Activated CD8-positive, alpha-beta T cell treated with anti-CD3 and anti-CD28 coated beads, Interleukin-2, amount 10 ng/mL, durations not matched to agents 7 days and 5 days (primary cell): ENCODE data around the gene ACTRT3. TPM values are rescaled to one million over a fixed set of nuclear protein-coding genes. Genes with fewer than 3 reads are reported as not detected.

Experiments
- ATAC-seq: fragments of 150-1000 bp; cut with Tn5 transposase; one replicate; pipeline ENCODE4 v1.10.0; 2021; ENCODE audit warnings: moderate library complexity
- CTCF ChIA-PET: fragments of 350-600 bp; sonication (Branson Sonifier 250); formaldehyde crosslinking; loops from one replicate; lab custom pipeline; 2021; ENCODE audit warnings: antibody characterized with exemption; lab: Charles Lee
- POLR2A ChIA-PET: fragments of 350-600 bp; sonication (Branson Sonifier 250); formaldehyde crosslinking; loops from one replicate; lab custom pipeline; 2021; ENCODE audit warnings: antibody characterized with exemption; lab: Charles Lee
- DNase-seq: peaks from one replicate; pipeline ENCODE4 v3.0.0-alpha.2; 2020
- H3K27ac Mint-ChIP-seq: one replicate; pipeline ENCODE4 v1.8.0; 2021; ENCODE audit warnings: mild to moderate bottlenecking, mixed read lengths
- H3K27me3 Mint-ChIP-seq: one replicate; pipeline ENCODE4 v1.8.0; 2021; ENCODE audit warnings: low read depth, mixed read lengths
- H3K36me3 Mint-ChIP-seq: one replicate; pipeline ENCODE4 v1.8.0; 2021; ENCODE audit warnings: low read depth, mixed read lengths
- H3K4me1 Mint-ChIP-seq: one replicate; pipeline ENCODE4 v1.8.0; 2021; ENCODE audit warnings: low read depth, mixed read lengths
- H3K4me3 Mint-ChIP-seq: one replicate; pipeline ENCODE4 v1.8.0; 2021; ENCODE audit warnings: mild to moderate bottlenecking, mixed read lengths
- H3K9me3 Mint-ChIP-seq: one replicate; pipeline ENCODE4 v1.8.0; 2022; ENCODE audit warnings: mixed read lengths; ENCODE audit not compliant: insufficient read depth
- total RNA-seq, 2 experiments: library from RNA; stranded (reverse); gene quantifications; one replicate each; pipeline ENCODE4 v1.2.3, GENCODE V29; 2021

Gene ACTRT3
- under 1 TPM; 0.65 to 0.66 TPM for total RNA-seq

GRCh38 chr3:169769287-169770181 is at the start of gene ACTRT3:
ACTRT3 (minus strand) TSS chr3:169769561; CDS start chr3:169769520, 41 bp downstream.
- H3K27ac Mint-ChIP-seq, result peak within 1 kb of the TSS; percentile 83
- H3K9me3 Mint-ChIP-seq, result no peaks in the 10 kb centered on the region
- CTCF ChIA-PET, result no interaction called here
- peak; percentile 68 for DNase-seq
- ATAC-seq, result peak; percentile 18
- no peaks in the 10 kb centered on the region for H3K27me3 Mint-ChIP-seq
- POLR2A ChIA-PET, result interaction anchor here (1.1 kb wide), 1 partner anchor 43 kb away, joined by 4 read pairs; the partner anchor contains the start of genes LRRC34 and LRRIQ4
- peak within 1 kb of the TSS; percentile 85 for H3K4me3 Mint-ChIP-seq
- peaks cover 16% of the 10 kb centered on the region for H3K36me3 Mint-ChIP-seq
- peaks cover 25% of the 10 kb centered on the region for H3K4me1 Mint-ChIP-seq

DNA sequence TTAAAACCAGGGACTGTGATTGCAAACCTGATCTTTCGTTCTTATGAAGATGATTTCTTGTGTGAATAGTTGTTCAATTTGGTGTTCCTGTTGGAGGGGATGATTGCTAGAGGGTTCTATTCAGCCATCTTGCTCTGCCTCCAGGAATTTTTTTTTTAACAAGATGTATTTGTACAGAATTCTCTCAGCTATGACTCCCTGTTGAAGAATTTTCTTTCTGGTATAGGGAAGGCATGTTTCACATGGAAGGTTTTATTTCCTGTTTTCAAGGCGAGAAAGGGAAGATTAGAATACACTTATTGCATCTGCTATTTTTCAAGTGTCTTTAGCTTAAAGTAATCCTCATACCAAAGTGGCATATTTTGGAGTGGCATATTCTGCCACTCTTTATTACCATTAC is 49.0 kb upstream of the ACTRT3 start:
- peaks cover 7% of the 10 kb centered on the region for H3K36me3 Mint-ChIP-seq
- H3K4me3 Mint-ChIP-seq, result no peak overlapping the region
- ChIA-PET CTCF (no interaction called here), POLR2A (no interaction called here)
- no peak overlapping the region for H3K27ac Mint-ChIP-seq
- ATAC-seq (no peak), DNase-seq (no peak)
- peaks cover 24% of the 10 kb centered on the region for H3K9me3 Mint-ChIP-seq
- peaks cover 11% of the 10 kb centered on the region for H3K27me3 Mint-ChIP-seq
- H3K4me1 Mint-ChIP-seq, result peaks cover 11% of the 10 kb centered on the region

DNA sequence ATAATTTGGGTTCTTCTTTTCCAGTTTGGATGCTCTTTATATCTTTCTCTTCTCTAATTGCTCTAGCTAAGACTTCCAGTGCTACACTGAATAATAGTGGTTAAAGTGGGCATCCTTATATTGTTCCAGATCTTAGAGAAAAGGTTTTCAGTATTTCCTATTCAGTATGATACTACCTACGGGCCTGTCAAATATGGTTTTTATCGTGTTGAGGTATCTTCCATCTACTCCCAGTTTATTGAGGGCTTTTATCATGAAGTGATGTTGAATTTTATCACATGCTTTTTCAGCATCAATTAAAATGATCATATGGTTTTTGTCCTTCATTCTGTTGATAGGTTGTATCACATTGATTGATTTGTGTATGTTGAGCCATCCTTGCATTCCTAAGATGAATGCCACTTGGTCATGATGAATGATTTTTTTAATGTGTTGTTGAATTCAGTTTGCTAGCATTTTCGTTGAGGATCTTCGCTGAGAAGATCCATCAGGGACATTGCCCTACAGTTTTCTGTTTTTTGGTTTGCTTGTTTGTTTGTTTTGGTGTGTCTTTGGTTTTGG is 46.3 kb upstream of the ACTRT3 start:
- DNase-seq, result no peak
- Mint-ChIP-seq H3K4me1 (peaks cover 31% of the 10 kb centered on the region), H3K27me3 (peaks cover 7% of the 10 kb centered on the region), H3K9me3 (peaks cover 24% of the 10 kb centered on the region), H3K27ac (no peak overlapping the region), H3K36me3 (peaks cover 10% of the 10 kb centered on the region), H3K4me3 (no peak overlapping the region)
- ChIA-PET CTCF (no interaction called here), POLR2A (interaction anchor here (0.6 kb wide), 1 partner anchor 37 kb away, joined by 3 read pairs; no protein-coding TSS in a partner anchor)
- no peak for ATAC-seq

DNA sequence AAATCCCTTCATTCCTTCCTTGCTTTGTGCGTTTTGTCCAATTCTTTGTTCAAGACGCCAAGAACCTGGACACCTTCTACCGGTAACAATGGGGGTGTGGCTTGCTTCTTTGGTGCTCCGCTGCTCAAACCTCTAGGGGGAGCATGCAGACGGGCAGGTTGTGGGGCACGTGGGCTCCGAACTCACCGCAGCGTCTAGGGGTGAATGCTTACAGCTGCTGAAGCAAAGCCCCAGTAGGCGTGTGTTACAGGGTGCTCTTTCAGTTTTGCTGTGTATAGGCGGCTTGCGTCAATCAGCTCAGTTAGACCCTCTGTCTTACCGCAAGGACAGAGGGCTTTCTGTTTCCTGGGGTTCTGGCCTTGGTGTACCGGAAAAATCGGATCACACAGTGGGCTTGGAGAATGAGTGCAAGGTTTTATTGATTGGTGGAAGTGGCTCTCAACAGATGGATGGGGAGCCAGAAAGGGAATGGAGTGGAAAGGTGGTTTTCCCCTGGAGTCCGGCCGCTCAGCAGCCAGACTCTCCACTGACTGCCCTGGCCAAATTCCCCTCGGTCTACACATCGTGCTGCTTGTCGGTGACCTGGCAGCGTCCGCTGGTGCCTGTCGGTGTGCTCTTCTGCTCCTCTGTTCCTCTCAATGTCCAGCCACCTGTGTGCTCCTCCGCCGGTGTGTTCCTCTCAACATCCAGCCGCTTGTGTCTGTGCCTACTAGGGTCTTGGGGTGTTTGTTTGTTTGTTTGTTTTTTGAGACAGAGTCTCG is 44.6 kb upstream of the ACTRT3 start:
- peak; percentile 92 for DNase-seq
- H3K9me3 Mint-ChIP-seq, result peaks cover 24% of the 10 kb centered on the region
- H3K36me3 Mint-ChIP-seq, result peaks cover 15% of the 10 kb centered on the region
- POLR2A ChIA-PET, result interaction anchor here (1.4 to 4.2 kb wide), 2 partner anchors 41 to 49 kb away, joined by 4 to 43 read pairs; partner anchors contain the start of genes MYNN and TERC
- ATAC-seq, result peak; percentile 72
- peaks cover 7% of the 10 kb centered on the region for H3K27me3 Mint-ChIP-seq
- CTCF ChIA-PET, result interaction anchor here (0.7 to 1.1 kb wide), 6 partner anchors 9 to 153 kb away, joined by 3 to 6 read pairs (median 3); partner anchors contain the start of genes MYNN and SEC62
- H3K4me3 Mint-ChIP-seq, result peak overlapping the region; percentile 78
- peak overlapping the region; percentile 88 for H3K27ac Mint-ChIP-seq
- H3K4me1 Mint-ChIP-seq, result peaks cover 44% of the 10 kb centered on the region

DNA sequence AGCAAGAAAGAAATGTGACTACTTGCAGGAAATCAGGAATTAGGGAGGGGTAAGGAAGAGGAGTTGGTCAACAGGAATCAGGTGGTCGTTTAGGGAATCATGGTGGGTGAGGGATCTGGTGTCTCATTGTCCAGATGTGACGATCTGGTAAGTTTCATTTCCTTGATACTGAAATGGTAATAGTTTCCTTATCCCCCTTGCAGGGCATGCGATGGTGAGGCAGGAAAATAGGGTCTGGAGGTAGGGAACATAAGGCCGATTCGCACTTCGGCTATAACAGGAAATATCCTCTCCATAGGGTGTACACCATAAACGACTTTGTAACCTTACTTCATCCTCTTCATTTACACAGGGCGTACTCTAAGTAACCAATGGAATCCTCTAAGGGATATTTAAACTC is 43.9 kb upstream of the ACTRT3 start:
- Mint-ChIP-seq H3K4me3 (peak overlapping the region; percentile 78), H3K4me1 (peaks cover 51% of the 10 kb centered on the region), H3K27ac (peak overlapping the region; percentile 88), H3K36me3 (peaks cover 18% of the 10 kb centered on the region), H3K9me3 (peaks cover 24% of the 10 kb centered on the region), H3K27me3 (peaks cover 6% of the 10 kb centered on the region)
- DNase-seq (peak; percentile 25), ATAC-seq (peak; percentile 1)
- CTCF ChIA-PET, result interaction anchor here (0.7 to 1.1 kb wide), 4 partner anchors 10 to 187 kb away, joined by 3 to 6 read pairs (median 3); partner anchors contain the start of gene MYNN
- POLR2A ChIA-PET, result interaction anchor here (0.6 to 4.2 kb wide), 4 partner anchors 13 to 1433 kb away, joined by 3 to 43 read pairs (median 4); partner anchors contain the start of genes MYNN and TERC

DNA sequence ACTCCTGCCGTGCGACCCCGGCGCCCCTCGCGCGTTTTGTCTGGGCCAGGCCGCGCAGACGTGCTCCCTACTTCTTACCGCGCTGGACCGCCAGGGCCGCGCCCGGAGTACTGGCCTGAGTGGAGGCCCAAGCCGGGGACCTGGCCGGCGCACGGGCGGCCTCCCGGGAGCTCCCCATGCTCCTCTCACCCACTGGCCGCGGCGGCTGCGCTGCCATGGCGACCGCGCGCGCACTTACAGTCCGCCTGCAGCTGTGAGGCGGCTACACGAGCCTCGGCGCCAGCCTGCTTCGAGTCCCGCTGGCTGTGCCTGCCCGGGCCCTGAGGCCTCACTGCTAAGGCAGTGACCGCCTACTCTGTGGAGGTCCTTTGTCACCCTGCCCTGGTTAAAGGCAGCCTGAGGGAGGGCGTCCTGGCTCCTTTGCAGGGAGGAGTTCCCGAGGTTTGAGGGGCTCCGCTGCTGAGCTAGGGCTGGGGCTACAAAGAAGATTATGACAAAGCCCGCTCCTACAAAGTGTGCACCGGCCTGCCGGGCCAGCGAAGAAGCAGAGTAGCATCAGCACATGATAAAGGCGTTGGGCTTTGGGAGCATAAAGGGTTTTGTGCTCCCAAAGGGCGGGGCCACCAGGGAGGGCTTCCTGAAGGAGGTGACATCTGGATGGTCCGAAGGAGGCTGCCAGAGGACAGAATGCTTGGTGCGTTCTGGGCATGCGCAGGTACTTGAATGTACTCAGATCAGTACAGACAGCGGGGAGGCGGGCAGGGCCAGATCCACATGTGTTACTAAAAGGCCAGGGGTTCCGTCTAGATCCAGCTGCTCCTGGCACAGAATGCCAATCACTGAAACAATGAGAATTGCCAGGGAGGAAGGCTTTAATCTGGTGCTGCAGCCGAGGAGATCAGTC is 43.2 kb upstream of the ACTRT3 start, which contains the start of the genes LRRC34 and LRRIQ4:
Gene LRRC34 (minus strand): TSS at position 573 of the 904 bp plus-strand sequence. CDS start 356 bp downstream, at position 217.
Gene LRRIQ4 (plus strand): TSS at position 539 of the 904 bp plus-strand sequence. CDS start 9,052 bp downstream, outside the sequence.
- Mint-ChIP-seq H3K27ac (peak within 1 kb of the TSS; percentile 88), H3K27me3 (peaks cover under 1% of the 10 kb centered on the region), H3K36me3 (peaks cover 22% of the 10 kb centered on the region), H3K4me1 (peaks cover 57% of the 10 kb centered on the region), H3K4me3 (peak within 1 kb of the TSS; percentile 78), H3K9me3 (peaks cover 24% of the 10 kb centered on the region)
- ChIA-PET POLR2A (interaction anchor here (0.6 to 4.2 kb wide), 6 partner anchors 14 to 1434 kb away, joined by 3 to 43 read pairs (median 4); partner anchors contain the start of genes ACTRT3, MYNN and TERC), CTCF (interaction anchor here (0.7 to 2.6 kb wide), 3 partner anchors 49 to 187 kb away, joined by 3 to 12 read pairs (median 3); partner anchors contain the start of gene TERC)
- ATAC-seq, result peak; percentile 78
- peak; percentile 90 for DNase-seq

- Mint-ChIP-seq H3K36me3 (peaks cover 26% of the 10 kb centered on the region), H3K4me3 (peak overlapping the region; percentile 78), H3K4me1 (peaks cover 57% of the 10 kb centered on the region), H3K27me3 (no peaks in the 10 kb centered on the region), H3K9me3 (peaks cover 20% of the 10 kb centered on the region), H3K27ac (peak overlapping the region; percentile 88)
- ChIA-PET POLR2A (interaction anchor here (0.6 to 4.2 kb wide), 5 partner anchors 32 to 242 kb away, joined by 3 to 43 read pairs (median 4); partner anchors contain the start of genes ACTRT3 and MYNN), CTCF (interaction anchor here (0.7 to 2.6 kb wide), 3 partner anchors 8 to 49 kb away, joined by 3 to 12 read pairs (median 3); partner anchors contain the start of gene TERC)
- peak; percentile 46 for ATAC-seq
- peak; percentile 65 for DNase-seq
Observed at GRCh38 chr3:169811631-169812331, 42.4 kb upstream of the ACTRT3 start.

GRCh38 chr3:169809230-169809795 is 40.0 kb upstream of the ACTRT3 start:
- Mint-ChIP-seq H3K4me1 (peaks cover 55% of the 10 kb centered on the region), H3K36me3 (peaks cover 27% of the 10 kb centered on the region), H3K9me3 (no peaks in the 10 kb centered on the region), H3K27me3 (no peaks in the 10 kb centered on the region), H3K27ac (peak overlapping the region; percentile 84), H3K4me3 (peak overlapping the region; percentile 37)
- CTCF ChIA-PET, result interaction anchor here (0.7 to 1.2 kb wide), 3 partner anchors 11 to 245 kb away, joined by 3 to 5 read pairs (median 3); no protein-coding TSS in a partner anchor
- DNase-seq (peak; percentile 27), ATAC-seq (no peak)
- POLR2A ChIA-PET, result interaction anchor here (1.0 to 1.3 kb wide), 2 partner anchors 36 to 157 kb away, joined by 3 to 4 read pairs; no protein-coding TSS in a partner anchor

GRCh38 chr3:169804681-169805080 is 35.3 kb upstream of the ACTRT3 start:
- H3K36me3 Mint-ChIP-seq, result peaks cover 35% of the 10 kb centered on the region
- ChIA-PET POLR2A (no interaction called here), CTCF (no interaction called here)
- ATAC-seq (no peak), DNase-seq (no peak)
- peaks cover 19% of the 10 kb centered on the region for H3K4me1 Mint-ChIP-seq
- H3K27me3 Mint-ChIP-seq, result no peaks in the 10 kb centered on the region
- no peak overlapping the region for H3K4me3 Mint-ChIP-seq
- no peak overlapping the region for H3K27ac Mint-ChIP-seq
- H3K9me3 Mint-ChIP-seq, result no peaks in the 10 kb centered on the region
